ENCODE measurements around the gene ITPR3.

The ITPR3 gene

DNA sequence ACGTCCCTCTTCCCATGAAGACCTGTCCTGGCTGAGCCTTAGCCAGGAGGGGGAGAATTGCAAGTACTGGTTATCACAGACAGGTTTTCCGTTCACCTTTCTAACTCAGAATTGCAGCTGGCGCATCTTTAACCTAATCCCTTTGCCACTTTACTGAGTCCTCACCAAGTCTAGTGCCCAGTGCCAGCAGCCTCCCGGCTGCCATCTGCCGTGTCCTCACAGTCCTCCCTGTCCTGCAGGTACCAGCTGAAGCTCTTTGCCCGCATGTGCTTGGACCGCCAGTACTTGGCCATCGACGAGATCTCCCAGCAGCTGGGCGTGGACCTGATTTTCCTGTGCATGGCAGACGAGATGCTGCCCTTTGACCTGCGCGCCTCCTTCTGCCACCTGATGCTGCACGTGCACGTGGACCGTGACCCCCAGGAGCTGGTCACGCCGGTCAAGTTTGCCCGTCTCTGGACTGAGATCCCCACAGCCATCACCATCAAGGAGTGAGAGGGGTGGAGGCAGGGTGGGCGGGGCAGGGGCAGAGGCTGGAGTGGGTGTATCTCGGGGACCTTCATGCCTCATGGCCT is 49.1 kb downstream of the ITPR3 start:
- no peak for DNase-seq (ENCODE audit: low read depth)

DNA sequence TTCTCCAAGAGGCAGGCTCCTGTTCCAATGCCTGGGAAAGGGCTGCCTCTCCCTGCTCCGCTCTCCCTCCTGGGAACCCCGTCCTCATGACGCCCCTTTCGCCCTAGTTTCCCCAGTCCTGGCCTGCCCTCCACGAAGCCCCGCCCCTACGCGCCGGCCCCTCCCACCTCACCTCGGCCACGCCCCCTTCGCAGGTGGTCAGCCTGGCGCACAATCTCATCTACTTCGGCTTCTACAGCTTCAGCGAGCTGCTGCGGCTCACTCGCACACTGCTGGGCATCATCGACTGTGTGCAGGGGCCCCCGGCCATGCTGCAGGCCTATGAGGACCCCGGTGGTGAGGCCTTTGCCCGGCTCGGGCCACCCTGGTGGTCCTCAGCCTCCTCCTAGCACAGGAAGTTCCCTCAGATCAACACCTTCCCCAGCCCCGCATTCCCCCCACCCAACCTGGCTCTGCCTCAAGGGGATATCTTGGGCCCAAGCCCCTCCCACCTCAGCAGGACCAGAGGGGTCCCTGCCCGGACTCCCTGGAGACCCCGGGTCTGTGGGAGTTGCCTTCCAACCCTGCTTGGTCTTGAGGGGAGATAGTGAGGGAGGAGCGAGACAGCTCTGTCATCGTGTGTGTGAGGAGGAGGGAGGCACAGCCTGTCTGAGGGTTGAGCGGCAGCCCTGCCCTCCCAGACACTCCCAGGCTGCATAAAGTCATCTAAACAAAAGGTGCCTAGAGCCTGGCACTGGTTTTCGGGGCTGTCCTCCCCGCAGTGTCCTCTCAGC is 50.0 kb downstream of the ITPR3 start:
- no peak for DNase-seq (ENCODE audit: low read depth)

DNA sequence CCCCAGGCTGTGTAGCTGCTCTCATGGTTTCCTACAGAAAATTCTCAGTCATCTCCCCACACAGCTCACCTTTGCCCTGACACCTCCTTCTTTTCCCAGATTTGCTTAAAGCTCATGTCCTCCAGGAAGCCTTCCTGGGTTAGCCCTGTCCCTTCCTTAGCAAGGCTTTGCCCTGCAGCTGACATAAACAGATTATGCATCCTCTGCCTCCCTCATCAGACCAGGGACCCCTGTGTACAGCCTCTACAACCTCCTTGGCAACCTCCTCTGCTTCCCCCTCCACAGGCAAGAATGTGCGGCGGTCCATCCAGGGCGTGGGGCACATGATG is 50.6 kb downstream of the ITPR3 start:
- no peak for DNase-seq (ENCODE audit: low read depth)

DNA sequence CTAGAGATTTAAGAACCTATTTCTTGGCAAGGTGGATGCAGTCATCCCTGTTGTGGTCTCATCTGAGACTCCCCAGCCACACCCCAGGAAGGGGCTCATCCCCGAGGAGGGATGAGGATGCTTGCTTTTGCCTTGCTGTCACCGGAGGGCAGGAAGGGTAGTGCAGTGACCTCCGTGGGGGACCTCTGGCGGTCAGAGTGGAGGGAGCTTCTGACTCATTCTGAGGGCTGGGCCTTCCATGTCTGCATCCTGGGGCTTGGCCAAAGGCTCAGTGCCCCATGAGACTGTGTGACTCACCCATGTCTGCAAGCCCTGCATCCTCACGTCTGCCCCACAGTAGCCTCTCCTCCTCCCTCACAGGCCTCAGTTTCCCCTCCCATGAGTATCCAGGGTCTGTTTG is 51.7 kb downstream of the ITPR3 start:
- DNase-seq (ENCODE audit: low read depth) = no peak

DNA sequence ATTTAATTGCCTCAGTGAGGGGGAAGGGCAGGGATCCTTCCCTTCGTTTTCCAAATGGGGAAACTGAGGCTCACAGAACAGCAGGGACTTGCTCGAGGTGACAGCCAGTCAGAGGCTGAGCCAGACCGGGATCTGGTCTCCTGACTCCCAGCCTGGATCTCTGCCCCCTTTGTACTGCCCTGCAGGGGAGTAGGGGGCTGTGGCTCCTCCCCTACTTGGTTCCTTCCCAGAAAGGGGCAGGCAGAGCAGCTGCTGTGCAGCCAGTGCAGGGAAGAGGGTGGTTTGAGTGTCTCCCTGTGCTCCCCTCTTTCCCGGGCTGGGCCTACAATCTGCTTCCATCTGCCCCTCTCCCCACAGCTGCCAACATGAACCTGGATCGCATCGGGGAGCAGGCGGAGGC is 52.7 kb downstream of the ITPR3 start:
- no peak for DNase-seq (ENCODE audit: low read depth)

DNA sequence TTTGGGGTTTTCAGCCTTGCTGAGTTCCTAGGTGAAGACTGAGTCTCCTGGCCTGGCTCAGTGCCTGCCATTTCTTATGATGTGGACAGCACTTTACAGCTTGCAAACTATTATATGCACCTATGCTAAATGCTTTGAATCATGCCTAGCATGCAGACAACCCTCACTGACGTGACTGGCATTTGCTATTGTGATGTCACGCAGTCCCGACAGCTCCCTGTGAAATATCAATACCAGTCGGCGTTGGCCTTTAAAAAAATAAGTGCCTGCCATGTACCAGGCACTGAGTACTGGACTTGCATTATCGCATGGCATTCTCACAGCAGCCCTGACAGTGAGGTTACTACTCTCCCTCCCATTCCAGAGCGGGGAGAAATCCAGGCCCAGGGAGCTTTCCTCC is 54.8 kb downstream of the ITPR3 start:
- DNase-seq (ENCODE audit: low read depth) = no peak

DNA sequence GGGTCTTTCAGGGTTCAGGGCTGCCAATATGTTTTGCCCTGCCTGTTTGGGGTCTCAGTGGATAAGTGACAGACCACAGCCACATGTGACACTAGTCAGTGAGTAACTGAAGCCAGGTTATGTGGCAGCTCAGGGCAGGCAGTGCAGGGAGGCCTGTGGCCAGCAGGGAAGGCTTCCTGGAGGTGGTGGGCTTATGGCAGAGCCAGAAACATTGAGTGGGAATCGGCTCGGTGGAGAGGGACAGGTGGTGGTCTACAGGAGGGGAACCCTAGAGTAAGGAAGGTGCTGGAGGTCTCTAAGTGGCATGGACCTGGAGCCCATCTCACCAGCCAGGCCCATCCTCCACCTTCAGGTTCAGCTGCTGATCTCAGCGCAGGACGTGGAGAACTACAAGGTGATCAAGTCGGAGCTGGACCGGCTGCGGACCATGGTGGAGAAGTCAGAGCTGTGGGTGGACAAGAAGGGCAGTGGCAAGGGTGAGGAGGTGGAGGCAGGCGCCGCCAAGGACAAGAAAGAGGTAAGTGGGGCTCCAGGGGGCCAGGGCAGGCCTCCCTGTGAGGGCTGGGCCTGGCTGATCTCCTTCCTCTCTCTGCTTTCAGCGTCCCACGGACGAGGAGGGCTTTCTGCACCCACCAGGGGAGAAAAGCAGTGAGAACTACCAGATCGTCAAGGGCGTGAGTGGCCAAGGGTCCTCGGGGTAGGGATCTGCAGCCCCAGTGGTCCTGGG is 55.5 kb downstream of the ITPR3 start:
- DNase-seq (ENCODE audit: low read depth) = no peak

DNA sequence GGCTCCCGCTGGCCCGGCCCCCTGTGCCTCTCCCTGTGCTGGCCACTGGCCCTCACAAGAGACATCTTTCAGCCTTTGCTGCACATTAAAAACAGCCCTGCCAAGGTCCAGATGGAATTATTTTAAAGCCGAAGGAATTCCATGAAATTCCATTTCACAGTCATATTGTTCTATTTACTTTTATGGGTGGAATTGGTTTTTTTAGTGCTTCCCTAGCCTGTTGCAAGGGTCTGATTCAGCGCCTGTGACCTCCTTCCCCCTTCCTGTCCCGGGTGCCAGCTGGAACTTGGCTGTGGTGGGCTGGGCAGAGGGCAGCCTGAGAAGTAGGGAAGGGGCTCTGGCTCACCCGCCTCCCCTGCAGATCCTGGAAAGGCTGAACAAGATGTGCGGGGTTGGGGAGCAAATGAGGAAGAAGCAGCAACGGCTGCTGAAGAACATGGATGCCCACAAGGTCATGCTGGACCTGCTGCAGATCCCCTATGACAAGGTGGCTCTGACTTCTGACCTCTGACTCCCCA is 56.1 kb downstream of the ITPR3 start:
- DNase-seq (ENCODE audit: low read depth) = no peak

DNA sequence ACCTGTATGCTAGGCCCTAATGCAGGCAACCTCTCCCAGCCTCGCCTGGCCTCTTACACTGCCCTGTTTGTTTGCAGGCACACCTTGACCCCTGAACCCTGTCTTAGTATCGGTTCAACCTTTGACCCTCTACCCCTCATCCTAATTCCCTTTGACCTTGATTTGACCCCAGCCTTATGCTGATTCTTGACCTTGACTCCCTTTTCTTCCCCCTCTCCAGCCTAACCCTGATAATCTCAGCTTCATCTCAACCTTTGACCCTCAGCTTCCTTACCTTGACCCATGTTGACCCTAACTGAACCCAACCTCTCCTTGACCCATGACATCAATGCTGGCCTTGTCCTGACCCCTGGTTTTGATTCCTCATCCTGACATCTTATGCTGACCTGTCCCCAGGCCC is 56.6 kb downstream of the ITPR3 start:
- DNase-seq (ENCODE audit: low read depth) = no peak

DNA sequence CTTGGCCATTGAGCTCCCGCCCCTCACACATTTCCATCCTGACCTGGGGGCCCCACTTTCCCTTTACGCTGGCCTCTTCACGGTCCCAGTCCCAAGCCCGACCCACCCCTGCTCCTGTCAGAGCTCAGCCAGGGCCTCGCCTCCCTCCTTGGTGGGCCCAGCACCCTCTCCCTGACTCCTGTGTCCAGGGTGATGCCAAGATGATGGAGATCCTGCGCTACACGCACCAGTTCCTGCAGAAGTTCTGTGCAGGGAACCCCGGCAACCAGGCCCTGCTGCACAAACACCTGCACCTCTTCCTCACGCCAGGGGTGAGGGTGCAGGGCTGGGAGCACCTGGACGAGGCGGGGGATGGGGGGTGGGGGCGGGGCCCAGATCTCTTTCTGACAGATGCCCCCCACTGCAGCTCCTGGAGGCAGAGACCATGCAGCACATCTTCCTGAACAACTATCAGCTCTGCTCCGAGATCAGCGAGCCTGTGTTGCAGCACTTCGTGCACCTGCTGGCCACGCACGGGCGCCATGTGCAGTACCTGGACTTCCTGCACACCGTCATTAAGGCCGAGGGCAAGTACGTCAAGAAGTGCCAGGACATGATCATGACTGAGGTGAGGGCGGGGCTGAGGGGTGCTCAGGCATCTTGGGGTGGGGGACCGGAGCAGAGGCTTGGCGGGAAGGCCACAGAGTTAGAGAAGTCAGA is 57.3 kb downstream of the ITPR3 start:
- DNase-seq (ENCODE audit: low read depth) = no peak

DNA sequence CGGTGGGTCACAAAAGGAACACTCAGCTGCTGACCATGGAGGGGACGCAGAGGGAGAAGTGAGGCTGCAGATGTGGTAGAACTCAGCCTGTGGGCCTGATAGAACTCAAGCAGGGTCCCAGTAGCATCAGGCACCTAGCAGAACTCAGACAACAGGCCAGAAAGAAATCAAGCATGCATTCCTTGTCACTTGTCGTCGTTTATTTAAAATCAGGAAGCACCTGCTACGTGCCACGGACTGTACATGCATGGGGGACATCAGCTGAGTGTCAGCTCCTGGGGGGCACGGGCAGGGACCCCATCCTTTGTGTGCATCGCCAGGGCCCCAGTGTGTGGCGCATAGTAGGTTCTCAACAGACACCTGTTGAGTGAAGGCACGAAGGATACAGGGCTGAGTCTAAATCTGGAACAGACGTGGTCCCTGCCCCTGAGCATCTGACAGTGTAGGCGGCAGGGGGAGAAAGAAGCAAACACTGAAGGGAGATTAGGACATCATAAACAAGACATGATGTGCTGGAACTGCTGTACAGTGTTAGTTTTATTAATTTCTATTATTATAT is 57.9 kb downstream of the ITPR3 start:
- no peak for DNase-seq (ENCODE audit: low read depth)

DNA sequence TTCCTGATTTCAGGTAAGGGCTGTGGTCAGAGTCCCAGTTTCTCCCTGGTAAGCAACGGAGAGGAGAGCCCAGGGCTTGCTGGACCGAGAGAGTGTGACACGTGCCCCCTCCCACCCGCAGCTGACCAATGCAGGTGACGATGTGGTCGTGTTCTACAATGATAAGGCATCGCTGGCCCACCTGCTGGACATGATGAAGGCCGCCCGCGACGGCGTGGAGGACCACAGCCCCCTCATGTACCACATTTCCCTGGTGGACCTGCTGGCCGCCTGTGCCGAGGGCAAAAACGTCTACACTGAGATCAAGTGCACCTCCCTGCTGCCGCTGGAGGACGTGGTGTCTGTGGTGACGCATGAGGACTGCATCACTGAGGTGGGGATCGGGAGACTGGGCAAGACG is 58.6 kb downstream of the ITPR3 start:
- no peak for DNase-seq (ENCODE audit: low read depth)

DNA sequence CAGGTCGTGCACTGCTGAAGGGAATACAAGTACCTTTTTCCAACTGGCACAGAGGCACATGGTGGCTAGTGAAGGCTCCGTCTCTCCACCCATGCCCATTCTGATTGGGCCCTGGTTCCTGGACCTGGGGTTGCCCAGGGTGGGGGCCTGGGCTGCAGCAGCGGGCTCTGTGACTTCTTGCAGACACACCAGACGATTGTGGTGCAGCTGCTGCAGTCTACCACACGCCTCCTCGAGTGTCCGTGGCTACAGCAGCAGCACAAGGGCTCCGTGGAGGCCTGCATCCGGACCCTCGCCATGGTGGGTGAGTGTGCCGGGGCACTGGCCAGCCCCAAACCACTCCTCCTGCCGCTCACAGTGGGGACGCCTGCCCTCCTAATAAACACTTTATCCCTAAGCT is 61.2 kb downstream of the ITPR3 start:
- DNase-seq (ENCODE audit: low read depth) = no peak

DNA sequence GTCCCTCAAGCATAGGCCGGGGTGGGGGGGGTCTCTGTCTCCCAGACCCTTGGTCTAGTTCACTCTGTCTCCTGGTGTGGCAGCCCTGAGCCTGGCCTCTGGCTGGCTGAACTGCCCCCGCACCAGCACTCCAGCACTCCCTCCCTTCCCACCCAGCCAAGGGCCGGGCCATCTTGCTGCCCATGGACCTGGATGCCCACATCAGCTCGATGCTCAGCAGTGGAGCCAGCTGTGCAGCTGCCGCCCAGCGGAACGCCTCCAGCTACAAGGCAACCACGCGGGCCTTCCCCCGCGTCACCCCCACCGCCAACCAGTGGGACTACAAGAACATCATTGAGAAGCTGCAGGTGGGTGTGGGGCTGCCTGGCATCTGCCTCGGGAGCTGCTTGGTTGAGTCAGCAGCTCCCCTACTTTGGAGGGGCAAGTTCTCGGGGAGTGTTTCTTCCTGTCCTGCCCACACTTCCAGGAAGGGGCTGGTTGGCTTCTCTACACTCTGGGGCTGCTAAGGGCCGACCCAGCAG is 62.0 kb downstream of the ITPR3 start:
- no peak for DNase-seq (ENCODE audit: low read depth)

DNA sequence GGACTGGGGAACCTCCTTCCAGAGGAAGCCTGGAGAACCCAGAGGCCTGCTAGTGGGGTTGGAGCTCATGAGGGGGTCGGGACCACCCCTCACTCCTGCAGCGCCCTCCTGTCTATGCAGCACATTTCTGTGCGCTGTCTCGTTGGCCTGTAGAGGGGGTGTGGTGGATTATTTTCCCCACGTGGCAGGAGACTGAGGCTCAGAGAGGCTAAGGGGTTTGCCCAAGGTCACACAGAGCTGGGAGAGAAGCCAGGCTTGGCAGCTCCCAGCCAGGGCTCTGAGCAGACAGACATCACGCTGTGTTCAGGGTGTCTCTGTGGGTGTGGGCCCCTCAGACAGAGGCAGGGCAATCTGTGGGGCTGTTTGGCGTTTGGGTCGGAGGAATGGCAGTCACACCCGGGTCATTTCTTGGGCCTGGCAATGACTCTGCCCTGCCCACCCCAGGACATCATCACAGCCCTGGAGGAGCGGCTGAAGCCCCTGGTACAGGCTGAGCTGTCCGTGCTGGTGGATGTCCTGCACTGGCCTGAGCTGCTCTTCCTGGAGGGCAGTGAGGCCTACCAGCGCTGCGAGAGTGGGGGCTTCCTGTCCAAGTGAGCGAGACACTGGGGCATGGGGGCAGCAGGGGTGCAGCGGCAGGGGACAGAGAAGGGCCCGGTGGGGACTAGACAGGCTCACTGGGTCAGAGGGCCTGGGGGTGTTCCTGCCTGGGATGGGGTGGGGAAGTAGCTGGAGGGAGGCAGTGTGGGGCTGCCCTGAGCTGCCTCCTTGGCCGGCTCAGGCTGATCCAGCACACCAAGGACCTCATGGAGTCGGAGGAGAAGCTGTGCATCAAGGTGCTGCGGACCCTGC is 62.7 kb downstream of the ITPR3 start:
- DNase-seq (ENCODE audit: low read depth) = no peak

DNA sequence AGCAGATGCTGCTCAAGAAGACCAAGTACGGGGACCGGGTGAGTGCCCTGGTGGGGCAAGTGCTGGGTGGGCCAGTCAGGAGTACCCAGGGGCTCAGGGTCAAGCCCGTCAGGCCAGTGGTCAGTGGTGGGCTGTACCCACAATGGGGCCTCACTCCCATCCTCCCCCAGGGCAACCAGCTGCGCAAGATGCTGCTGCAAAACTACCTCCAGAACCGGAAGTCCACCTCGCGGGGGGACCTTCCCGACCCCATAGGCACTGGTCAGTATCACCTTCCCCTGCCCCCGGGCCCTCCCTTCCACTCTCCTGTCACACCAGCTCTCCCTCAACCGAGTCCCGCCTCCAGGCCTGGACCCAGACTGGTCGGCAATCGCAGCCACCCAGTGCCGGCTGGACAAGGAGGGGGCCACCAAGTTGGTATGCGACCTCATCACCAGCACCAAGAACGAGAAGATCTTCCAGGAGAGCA is 63.3 kb downstream of the ITPR3 start:
- DNase-seq (ENCODE audit: low read depth) = no peak

DNA sequence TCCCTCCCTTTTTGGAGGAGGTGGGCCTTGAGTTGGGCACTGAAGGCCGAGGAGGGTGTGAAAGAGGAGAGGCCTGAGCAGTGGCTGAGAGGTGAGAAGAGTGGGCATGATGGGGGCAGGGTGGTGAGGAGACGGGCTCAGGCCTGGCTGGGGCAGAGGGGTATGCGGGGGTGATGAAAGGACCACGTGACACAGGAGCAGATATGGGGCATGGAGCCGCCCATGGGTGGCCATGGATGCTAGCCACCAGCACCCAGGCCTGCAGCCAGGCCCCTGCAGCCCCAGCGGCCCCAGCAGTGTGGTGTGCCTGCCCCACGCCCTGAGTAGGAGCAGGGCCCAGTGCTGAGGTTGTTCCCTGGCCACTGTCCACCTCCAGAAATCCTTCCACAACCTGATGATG is 63.9 kb downstream of the ITPR3 start:
- no peak for DNase-seq (ENCODE audit: low read depth)

DNA sequence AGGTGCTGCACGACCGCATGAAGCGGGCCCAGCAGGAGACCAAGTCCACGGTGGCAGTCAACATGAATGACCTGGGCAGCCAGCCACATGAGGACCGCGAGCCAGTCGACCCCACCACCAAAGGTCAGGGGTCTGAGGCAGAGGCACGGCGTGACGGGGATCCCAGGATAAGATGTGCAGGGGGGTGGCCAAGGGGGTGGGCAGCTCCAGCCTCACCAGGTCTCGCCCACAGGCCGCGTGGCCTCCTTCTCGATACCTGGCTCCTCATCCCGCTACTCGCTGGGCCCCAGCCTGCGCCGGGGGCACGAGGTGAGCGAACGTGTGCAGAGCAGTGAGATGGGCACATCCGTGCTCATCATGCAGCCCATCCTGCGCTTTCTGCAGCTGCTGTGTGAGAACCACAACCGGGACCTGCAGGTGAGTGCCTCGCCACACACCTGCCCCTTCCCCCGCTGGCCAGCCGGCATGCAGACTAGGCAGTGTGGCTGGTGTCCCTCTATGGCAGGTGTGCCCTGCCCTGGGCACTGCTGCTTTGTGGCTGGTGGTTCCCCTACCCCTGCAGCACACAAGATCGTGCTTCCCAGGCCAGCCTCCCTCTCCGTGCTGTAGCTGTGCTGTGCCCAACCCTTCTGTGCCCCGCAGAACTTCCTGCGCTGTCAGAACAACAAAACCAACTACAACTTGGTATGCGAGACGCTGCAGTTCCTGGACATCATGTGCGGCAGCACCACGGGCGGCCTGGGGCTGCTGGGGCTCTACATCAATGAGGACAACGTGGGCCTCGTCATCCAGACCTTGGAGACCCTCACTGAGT is 64.5 kb downstream of the ITPR3 start:
- DNase-seq (ENCODE audit: low read depth) = no peak

DNA sequence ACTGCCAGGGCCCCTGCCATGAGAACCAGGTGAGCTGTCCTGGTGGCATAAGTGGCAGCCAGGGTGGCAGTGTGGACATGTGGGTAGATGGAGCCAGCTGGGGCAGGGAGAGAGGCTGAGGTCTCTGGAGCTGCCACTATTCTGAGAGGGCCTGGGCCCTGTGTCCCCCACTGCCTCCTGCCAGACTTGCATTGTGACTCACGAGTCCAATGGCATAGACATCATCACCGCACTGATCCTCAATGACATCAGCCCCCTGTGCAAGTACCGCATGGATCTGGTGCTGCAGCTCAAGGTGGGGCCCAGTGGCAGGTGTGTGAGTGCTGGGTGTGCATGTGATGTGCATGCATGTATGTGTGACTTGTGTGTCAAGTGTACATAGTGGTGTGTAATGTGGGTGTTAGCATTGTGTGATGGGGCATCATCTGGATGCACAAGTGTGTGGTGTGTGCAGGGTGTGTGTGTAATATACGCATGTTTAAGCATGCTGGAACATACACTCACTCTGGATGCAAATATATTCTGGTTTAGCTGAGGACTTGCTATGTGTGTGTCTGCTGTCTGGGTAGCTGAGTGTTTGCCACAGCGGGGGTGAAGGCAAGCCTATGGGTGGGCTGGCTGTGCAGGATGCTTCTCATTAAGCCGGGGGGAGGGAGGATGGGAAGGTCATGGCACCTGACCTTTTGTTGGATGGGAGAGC is 65.3 kb downstream of the ITPR3 start:
- no peak for DNase-seq (ENCODE audit: low read depth)
